ENCODE measurements around the gene HABP4. TPM values are rescaled to one million over a fixed set of nuclear protein-coding genes. Genes with fewer than 3 reads are reported as not detected.

The HABP4 gene
- total RNA-seq, 4 donors from 2014 or later, result 6.3 to 13.4 (median 10.2) TPM

DNA sequence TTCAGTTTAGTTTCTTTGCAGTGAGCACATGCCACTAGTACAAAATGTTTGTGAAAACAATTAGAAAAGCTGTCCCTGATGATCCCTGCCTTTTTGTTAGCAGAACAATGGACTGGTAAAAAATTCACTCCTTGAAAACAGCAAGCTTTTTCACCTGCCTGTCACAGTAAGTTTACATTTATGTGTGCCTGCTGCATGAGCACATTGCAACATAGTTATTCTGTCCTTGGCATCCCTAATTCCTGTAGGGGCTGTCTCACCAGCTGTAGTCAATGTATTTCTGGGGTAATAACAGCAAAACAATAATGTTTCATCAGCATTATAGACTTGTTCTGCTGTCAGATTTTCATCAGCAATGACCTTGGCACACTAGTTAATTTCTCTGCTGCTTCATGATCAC is 20.2 kb upstream of the HABP4 start:
- intact Hi-C loops (cut with DNase I; ENCODE audit: low total_unique reads), result no loop called here
- no peak for TF ChIP-seq POLR2A (IDR thresholded peaks at IDR 0.05)
- TF ChIP-seq, protein P1, sequence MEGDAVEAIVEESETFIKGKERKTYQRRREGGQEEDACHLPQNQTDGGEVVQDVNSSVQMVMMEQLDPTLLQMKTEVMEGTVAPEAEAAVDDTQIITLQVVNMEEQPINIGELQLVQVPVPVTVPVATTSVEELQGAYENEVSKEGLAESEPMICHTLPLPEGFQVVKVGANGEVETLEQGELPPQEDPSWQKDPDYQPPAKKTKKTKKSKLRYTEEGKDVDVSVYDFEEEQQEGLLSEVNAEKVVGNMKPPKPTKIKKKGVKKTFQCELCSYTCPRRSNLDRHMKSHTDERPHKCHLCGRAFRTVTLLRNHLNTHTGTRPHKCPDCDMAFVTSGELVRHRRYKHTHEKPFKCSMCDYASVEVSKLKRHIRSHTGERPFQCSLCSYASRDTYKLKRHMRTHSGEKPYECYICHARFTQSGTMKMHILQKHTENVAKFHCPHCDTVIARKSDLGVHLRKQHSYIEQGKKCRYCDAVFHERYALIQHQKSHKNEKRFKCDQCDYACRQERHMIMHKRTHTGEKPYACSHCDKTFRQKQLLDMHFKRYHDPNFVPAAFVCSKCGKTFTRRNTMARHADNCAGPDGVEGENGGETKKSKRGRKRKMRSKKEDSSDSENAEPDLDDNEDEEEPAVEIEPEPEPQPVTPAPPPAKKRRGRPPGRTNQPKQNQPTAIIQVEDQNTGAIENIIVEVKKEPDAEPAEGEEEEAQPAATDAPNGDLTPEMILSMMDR (IDR thresholded peaks at IDR 0.05), result no peak
- no peak for DNase-seq (ENCODE audit: low spot score in 2 of 2)
- no peak overlapping the region for H3K4me3 ChIP-seq (ENCODE audit: low read depth, poor library complexity, severe bottlenecking)

DNA sequence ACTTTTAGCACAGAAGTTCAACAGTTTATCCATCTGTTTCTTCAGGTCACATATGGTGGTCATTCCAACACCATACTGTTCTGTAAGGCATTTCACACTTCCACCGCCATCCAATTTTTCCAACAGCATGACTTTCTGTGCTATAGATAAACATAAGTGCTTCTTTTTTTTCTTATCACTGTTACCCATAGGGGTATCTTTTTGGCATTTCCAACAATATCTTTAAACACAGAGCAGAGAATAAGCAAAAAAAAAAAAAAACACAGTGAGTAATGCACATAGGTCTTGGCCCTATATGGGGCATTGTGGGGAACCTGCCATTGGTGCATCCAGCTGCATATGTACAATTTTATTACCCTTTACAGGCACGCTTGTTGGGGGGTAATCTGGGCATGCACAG is 19.6 kb upstream of the HABP4 start:
- TF ChIP-seq POLR2A (IDR thresholded peaks at IDR 0.05), result no peak
- TF ChIP-seq, protein P1 (IDR thresholded peaks at IDR 0.05), result no peak
- 86 to 91% methylated on average over 2 of the region's 2 CpGs for WGBS, 2 donors
- DNase-seq (ENCODE audit: low spot score in 2 of 2), result no peak
- no peak overlapping the region for H3K4me3 ChIP-seq (ENCODE audit: low read depth, poor library complexity, severe bottlenecking)
- intact Hi-C loops (cut with DNase I; ENCODE audit: low total_unique reads), result no loop called here

DNA sequence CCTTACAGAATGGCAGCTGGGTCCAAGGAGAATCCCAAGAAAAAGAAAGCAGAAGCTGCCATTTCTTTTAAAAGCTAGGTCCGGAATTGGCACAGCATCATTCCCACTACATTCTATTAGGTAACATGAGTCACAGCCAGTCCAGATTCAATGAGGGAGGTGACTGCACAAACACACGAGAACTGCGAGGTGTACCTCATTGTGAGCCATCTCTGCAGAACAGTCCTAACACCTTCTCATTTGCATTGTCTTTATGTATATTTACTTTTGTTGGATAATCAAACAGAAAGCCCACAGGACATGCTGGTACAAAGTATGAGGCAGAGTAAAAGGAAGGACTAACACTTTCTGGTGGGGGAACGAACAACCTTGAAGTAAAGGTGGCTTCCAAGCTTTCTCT is 14.6 kb upstream of the HABP4 start:
- TF ChIP-seq POLR2A (IDR thresholded peaks at IDR 0.05), result no peak
- TF ChIP-seq, protein P1 (IDR thresholded peaks at IDR 0.05), result no peak
- intact Hi-C loops (cut with DNase I; ENCODE audit: low total_unique reads), result no loop called here
- no peak for DNase-seq (ENCODE audit: low spot score in 2 of 2)
- no peak overlapping the region for H3K4me3 ChIP-seq (ENCODE audit: low read depth, poor library complexity, severe bottlenecking)
- WGBS, 2 donors, result 96 to 97% methylated on average over 4 of the region's 4 CpGs

DNA sequence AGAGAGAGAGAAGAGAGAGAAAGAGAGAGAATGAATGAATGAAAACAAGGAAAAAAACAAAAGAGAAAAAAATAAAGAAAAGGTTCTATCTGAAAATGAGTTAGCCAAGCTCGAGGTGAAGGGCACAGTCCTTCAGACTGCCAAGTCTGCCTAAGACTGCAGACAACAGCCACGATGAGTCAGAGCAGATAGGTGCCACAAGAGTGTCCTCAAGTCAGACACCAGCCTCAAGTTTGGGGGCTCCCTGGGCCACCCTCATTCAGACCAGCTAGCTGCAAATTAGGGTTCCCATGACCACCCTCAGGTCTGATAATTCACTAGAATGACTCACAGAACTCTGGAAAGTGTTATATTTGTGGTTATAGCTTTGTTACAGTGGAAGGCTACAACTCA is 13.9 kb upstream of the HABP4 start:
- intact Hi-C loops (cut with DNase I; ENCODE audit: low total_unique reads), result no loop called here
- DNase-seq (ENCODE audit: low spot score in 2 of 2), result peak in 1 of 2 donors; percentile 3
- H3K4me3 ChIP-seq (ENCODE audit: low read depth, poor library complexity, severe bottlenecking), result no peak overlapping the region
- WGBS, 2 donors, result 86 to 91% methylated on average over 2 of the region's 2 CpGs
- TF ChIP-seq, protein P1 (IDR thresholded peaks at IDR 0.05), result no peak
- no peak for TF ChIP-seq POLR2A (IDR thresholded peaks at IDR 0.05)

DNA sequence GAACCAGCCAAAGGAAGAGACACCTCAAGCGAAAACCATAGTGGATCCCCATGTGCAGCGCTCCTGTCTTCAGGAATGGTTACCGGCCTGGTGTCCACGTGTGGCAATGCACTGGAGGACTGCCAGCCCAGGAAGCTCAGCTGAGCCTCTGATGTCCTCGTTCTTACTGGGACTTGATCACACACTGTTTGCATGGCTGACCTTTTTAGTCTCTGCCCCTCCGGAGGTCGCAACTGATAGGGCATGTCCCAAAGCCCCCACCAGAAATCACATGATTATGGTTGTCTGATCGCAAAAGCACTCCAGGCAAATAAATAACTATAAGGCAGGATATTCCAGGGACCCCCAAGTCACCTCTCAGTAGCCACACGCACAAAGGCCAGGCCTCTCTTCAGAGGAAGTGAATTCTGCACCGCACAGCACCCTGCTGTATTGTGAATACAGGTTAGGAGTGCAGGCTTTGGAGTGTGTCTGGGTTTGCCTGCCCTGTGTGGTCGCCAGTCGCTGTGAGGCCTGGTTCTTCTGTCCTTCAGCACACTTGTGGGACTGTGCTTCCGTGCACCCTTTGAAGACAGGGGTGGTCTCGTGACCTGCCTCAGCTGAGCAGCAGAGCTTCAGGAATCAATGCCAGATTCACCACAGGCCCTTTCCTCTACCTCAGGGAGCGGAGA is 13.4 kb upstream of the HABP4 start:
- TF ChIP-seq POLR2A (IDR thresholded peaks at IDR 0.05), result no peak
- TF ChIP-seq, protein P1 (IDR thresholded peaks at IDR 0.05), result no peak
- intact Hi-C loops (cut with DNase I; ENCODE audit: low total_unique reads), result no loop called here
- peak in 1 of 2 donors; percentile 7 for DNase-seq (ENCODE audit: low spot score in 2 of 2)
- WGBS, 2 donors, result 81 to 87% methylated on average over 14 of the region's 15 CpGs
- no peak overlapping the region for H3K4me3 ChIP-seq (ENCODE audit: low read depth, poor library complexity, severe bottlenecking)

DNA sequence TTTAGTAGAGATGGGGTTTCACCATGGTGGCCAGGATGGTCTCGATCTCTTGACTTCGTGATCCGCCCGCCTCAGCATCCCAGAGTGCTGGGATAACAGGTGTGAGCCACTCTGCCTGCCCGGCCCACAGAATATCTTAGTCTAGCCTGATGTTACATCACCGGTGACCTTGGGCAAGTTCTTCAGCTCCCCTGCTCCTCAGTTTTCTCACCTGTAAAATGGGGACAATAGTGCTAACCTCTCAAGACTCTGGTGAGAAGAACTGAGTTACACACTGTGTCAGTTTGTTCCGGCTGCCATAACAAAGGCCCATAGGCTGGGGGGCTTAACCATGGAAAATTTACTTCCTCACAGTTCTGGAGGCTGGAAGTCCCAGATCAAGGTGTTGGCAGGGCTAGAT is 12.5 kb upstream of the HABP4 start:
- no peak for DNase-seq (ENCODE audit: low spot score in 2 of 2)
- H3K4me3 ChIP-seq (ENCODE audit: low read depth, poor library complexity, severe bottlenecking), result no peak overlapping the region
- 91 to 99% methylated on average over 7 of the region's 7 CpGs for WGBS, 2 donors
- intact Hi-C loops (cut with DNase I; ENCODE audit: low total_unique reads), result no loop called here
- no peak for TF ChIP-seq POLR2A (IDR thresholded peaks at IDR 0.05)
- TF ChIP-seq, protein P1 (IDR thresholded peaks at IDR 0.05), result no peak
